IMR-90 (cell line): ENCODE data around the gene CREG2. TPM values are rescaled to one million over a fixed set of nuclear protein-coding genes. Genes with fewer than 3 reads are reported as not detected.

Source experiments
- ATAC-seq: fragments of 200-7000 bp; cut with Tn5 transposase; 2 replicates; pipeline ENCODE4 v1.9.1; 2020; ENCODE audit warnings: low read depth, mild to moderate bottlenecking, moderate library complexity
- BruUV-seq: library from RNA; stranded (reverse); fragments of 400-500 nt; replicated peaks from 2 replicates; lab custom pipeline; 2021; lab: Mats Ljungman, UMichigan
- CTCF ChIA-PET: fragments of 300-600 bp; formaldehyde crosslinking; extraction: SDS; loops from one replicate; lab custom pipeline; 2021; ENCODE audit warnings: antibody characterized with exemption; lab: Yijun Ruan, JAX
- POLR2A ChIA-PET: fragments of 300-600 bp; sonication (Branson Sonifier 250); formaldehyde crosslinking; loops from one replicate; lab custom pipeline; 2022; ENCODE audit warnings: antibody characterized with exemption; ENCODE audit not compliant: unreplicated experiment; lab: Charles Lee
- DNase-seq: peaks from one replicate; pipeline ENCODE4 v3.0.0; 2013
- H2AFZ ChIP-seq: replicated peaks from 2 replicates; pipeline ENCODE3; 2013; ENCODE audit warnings: low read length, mild to moderate bottlenecking; ENCODE audit not compliant: poor library complexity
- H2AK5ac ChIP-seq: 2 replicates; pipeline ENCODE4 v1.6.1; 2013; ENCODE audit warnings: low read depth, low read length, inconsistent platforms
- H2AK9ac ChIP-seq: replicated peaks from 2 replicates; pipeline ENCODE3; 2013; ENCODE audit warnings: mild to moderate bottlenecking, low read depth, low read length, moderate library complexity; ENCODE audit not compliant: poor library complexity
- H2BK120ac ChIP-seq: 2 replicates; pipeline ENCODE4 v1.6.1; 2013; ENCODE audit warnings: low read depth, low read length, inconsistent platforms
- H2BK15ac ChIP-seq: 3 replicates; pipeline ENCODE4 v1.6.1; 2013; ENCODE audit warnings: low read depth, low read length, inconsistent platforms
- H2BK20ac ChIP-seq: 2 replicates; pipeline ENCODE4 v1.6.1; 2013; ENCODE audit warnings: low read depth, mild to moderate bottlenecking, inconsistent platforms, low read length, moderate library complexity
- H2BK5ac ChIP-seq: 2 replicates; pipeline ENCODE4 v1.6.1; 2013; ENCODE audit warnings: mild to moderate bottlenecking, low read depth, low read length, inconsistent platforms; ENCODE audit not compliant: poor library complexity, severe bottlenecking
- H3K14ac ChIP-seq: replicated peaks from 2 replicates; pipeline ENCODE4 v1.6.1; 2013; ENCODE audit warnings: low read depth, low read length, inconsistent platforms
- H3K18ac ChIP-seq: 2 replicates; pipeline ENCODE4 v1.6.1; 2013; ENCODE audit warnings: low read depth, low read length, control low read depth
- H3K23ac ChIP-seq: 2 replicates; pipeline ENCODE4 v1.6.1; 2013; ENCODE audit warnings: low read depth, low read length, inconsistent platforms
- H3K27ac ChIP-seq: 2 replicates; pipeline ENCODE4 v1.5.1; 2013; ENCODE audit warnings: mild to moderate bottlenecking, control low read depth, low read length; ENCODE audit not compliant: insufficient read depth
- H3K27me3 ChIP-seq: 2 replicates; pipeline ENCODE4 v1.6.1; 2013; ENCODE audit warnings: low read length; ENCODE audit not compliant: control insufficient read depth, insufficient read depth
- H3K36me3 ChIP-seq: 2 replicates; pipeline ENCODE4 v1.6.1; 2013; ENCODE audit warnings: low read length, mixed read lengths; ENCODE audit not compliant: control insufficient read depth, insufficient read depth
- H3K4ac ChIP-seq: 2 replicates; pipeline ENCODE4 v1.6.1; 2013; ENCODE audit warnings: low read depth, low read length, inconsistent platforms
- H3K4me1 ChIP-seq: 2 replicates; pipeline ENCODE4 v1.6.1; 2013; ENCODE audit warnings: low read length, mixed read lengths; ENCODE audit not compliant: control insufficient read depth, insufficient read depth
- H3K4me2 ChIP-seq: 2 replicates; pipeline ENCODE4 v1.6.1; 2013; ENCODE audit warnings: low read depth, mild to moderate bottlenecking, control low read depth, low read length, moderate library complexity
- H3K4me3 ChIP-seq: 2 replicates; pipeline ENCODE4 v1.5.1; 2013; ENCODE audit warnings: low read depth, mild to moderate bottlenecking, control low read depth, low read length, moderate library complexity; ENCODE audit not compliant: insufficient read depth
- H3K56ac ChIP-seq: 2 replicates; pipeline ENCODE4 v1.6.1; 2013; ENCODE audit warnings: low read length, inconsistent platforms; ENCODE audit not compliant: insufficient read depth; ENCODE audit errors: extremely low read depth
- H3K79me1 ChIP-seq, 2 experiments: 2 replicates each; pipeline ENCODE4 v1.6.1; 2013; ENCODE audit warnings: low read length in 2 of 2, inconsistent platforms in 1 of 2, low read depth in 1 of 2
- H3K9ac ChIP-seq: 2 replicates; pipeline ENCODE4 v1.6.1; 2013; ENCODE audit warnings: low read depth, low read length, control low read depth
- H3K9me1 ChIP-seq: 2 replicates; pipeline ENCODE4 v1.6.1; 2013; ENCODE audit warnings: low read length, inconsistent platforms; ENCODE audit not compliant: insufficient read depth
- H3K9me3 ChIP-seq: 2 replicates; pipeline ENCODE4 v1.6.1; 2013; ENCODE audit warnings: low read length; ENCODE audit not compliant: control insufficient read depth, insufficient read depth
- H4K20me1 ChIP-seq: 2 replicates; pipeline ENCODE4 v1.6.1; 2013; ENCODE audit warnings: low read length, inconsistent platforms; ENCODE audit not compliant: insufficient read depth
- H4K5ac ChIP-seq: 2 replicates; pipeline ENCODE4 v1.6.1; 2013; ENCODE audit warnings: mild to moderate bottlenecking, low read depth, low read length, control low read depth
- H4K8ac ChIP-seq, 2 experiments: 2 replicates each; pipeline ENCODE4 v1.6.1; 2013; ENCODE audit warnings: low read depth in 2 of 2, low read length in 2 of 2, control low read depth in 1 of 2, inconsistent platforms in 1 of 2
- H4K91ac ChIP-seq: 2 replicates; pipeline ENCODE4 v1.6.1; 2013; ENCODE audit warnings: low read depth, low read length, inconsistent platforms; ENCODE audit not compliant: insufficient read depth
- BHLHE40 ChIP-seq: fragments of 150-350 bp; IDR thresholded peaks from 2 replicates; pipeline ENCODE4 v1.6.1; 2016; ENCODE audit warnings: mild to moderate bottlenecking, low read depth, low read length
- CEBPB ChIP-seq: IDR thresholded peaks from 2 replicates; pipeline ENCODE4 v1.6.1; 2012; ENCODE audit warnings: low read depth, low read length, improper control_type of control experiment
- CTCF ChIP-seq: conservative IDR thresholded peaks from 2 replicates; pipeline ENCODE4 v1.5.1; 2012; ENCODE audit warnings: mild to moderate bottlenecking, low read depth, low read length, improper control_type of control experiment
- FOS ChIP-seq: fragments of 150-350 bp; IDR thresholded peaks from 2 replicates; pipeline ENCODE4 v1.6.1; 2016; ENCODE audit warnings: low read depth, low read length
- MXI1 ChIP-seq: IDR thresholded peaks from 2 replicates; pipeline ENCODE4 v1.6.1; 2012; ENCODE audit warnings: low read depth, mild to moderate bottlenecking, low read length, moderate library complexity, borderline replicate concordance
- POLR2A ChIP-seq: IDR thresholded peaks from 2 replicates; pipeline ENCODE4 v1.6.1; 2012; ENCODE audit warnings: mild to moderate bottlenecking, low read depth, low read length
- WGBS, 2 experiments: methylation state at CpG; one replicate each; pipeline versions ENCODE4 v1.1.5 to v1.1.7; 2013; ENCODE audit warnings: missing lambda C conversion rate in 2 of 2; ENCODE audit not compliant: insufficient read length in 1 of 2; ENCODE audit errors: extremely low coverage in 2 of 2; 5-methylcytosine and 5-hydroxymethylcytosine counted together
- dilution Hi-C: fragments of 300-500 bp; cut with HindIII; formaldehyde crosslinking; loops from one replicate; pipeline ENCODE4 v1.14.3; 2018; ENCODE audit warnings: low sequenced_read_pairs; ENCODE audit not compliant: unreplicated experiment
- in situ Hi-C: fragments of 300-500 bp; cut with MboI; formaldehyde crosslinking; loops from 3 replicates; pipeline ENCODE4 v1.14.3; 2019; ENCODE audit warnings: low sequenced_read_pairs, inconsistent platforms, mixed read lengths
- intact Hi-C: fragments of 100-400 bp; cut with micrococcal nuclease; formaldehyde crosslinking; loops from 2 replicates; pipeline ENCODE4 v1.10.0; 2022
- polyA plus RNA-seq, 3 experiments: library from polyadenylated mRNA; depleted of rRNA; stranded (reverse); fragments of >200 nt; gene quantifications; 2 replicates each; pipeline ENCODE4 v1.2.3, GENCODE V29; 2012; ENCODE audit warnings: low replicate concordance in 1 of 3
- total RNA-seq: library from RNA; depleted of rRNA; stranded (reverse); fragments of >200 nt; gene quantifications from 2 replicates; pipeline ENCODE4 v1.2.3, GENCODE V29; 2012

CREG2 gene
- total and polyA plus RNA-seq, 2 of the 4 experiments (the other 2 are of a cell fraction): 0.17 TPM; not detected in 1

GRCh38 chr2:101308432-101309210 lies 78.7 kb downstream of the CREG2 start, which contains the start of gene RNF149:
TSS of gene RNF149 (minus strand) at chr2:101308701. CDS start at chr2:101308588, 113 bp downstream.
- Histone ChIP-seq H3K9ac (peak within 1 kb of the TSS; percentile 85), H2AK5ac (peak within 1 kb of the TSS; percentile 79), H3K27ac (peak within 1 kb of the TSS; percentile 78), H3K9me3 (no peaks in the 10 kb centered on the region), H2BK120ac (peak within 1 kb of the TSS; percentile 33), H3K9me1 (peaks cover 15% of the 10 kb centered on the region), H3K14ac (peak within 1 kb of the TSS; percentile 92), H3K23ac (peak within 1 kb of the TSS; percentile 97), H2AK9ac (peak within 1 kb of the TSS; percentile 97), H3K4me2 (peak within 1 kb of the TSS; percentile 99), H4K8ac (peak within 1 kb of the TSS; percentile 94 to 100), H4K20me1 (peaks cover 42% of the 10 kb centered on the region), H3K36me3 (no peaks in the 10 kb centered on the region), H3K27me3 (no peaks in the 10 kb centered on the region), H4K5ac (peak within 1 kb of the TSS; percentile 93), H3K4me1 (peaks cover 12% of the 10 kb centered on the region), H2AFZ (peak within 1 kb of the TSS; percentile 98), H4K91ac (peak within 1 kb of the TSS; percentile 89), H2BK5ac (peak within 1 kb of the TSS; percentile 78), H3K56ac (peak within 1 kb of the TSS; percentile 78; the same call in 1 of the 2 replicates), H2BK15ac (peak within 1 kb of the TSS; percentile 82; the same call in 1 of the 3 replicates), H3K4me3 (peak within 1 kb of the TSS; percentile 86), H3K4ac (peak within 1 kb of the TSS; percentile 80), H3K18ac (peak within 1 kb of the TSS; percentile 20), H2BK20ac (no peak within 1 kb of the TSS), H3K79me1 (peaks cover 14 to 47% of the 10 kb centered on the region in 2 experiments)
- DNase-seq: peak; percentile 86
- intact Hi-C loops: no loop called here
- 0 out of 2 replicates have a peak, but pooled peaks have one; percentile 9 for TF ChIP-seq BHLHE40
- TF ChIP-seq POLR2A: peak; percentile 62; the same call in 1 of the 2 replicates
- TF ChIP-seq CTCF: no peak
- peak; percentile 39; the same call in 1 of the 2 replicates for TF ChIP-seq MXI1
- TF ChIP-seq CEBPB: peak; percentile 96
- no peak for TF ChIP-seq FOS
- dilution Hi-C loops: no loop called here
- WGBS, 2 experiments: 1% methylated on average over 59 of the region's 76 CpGs; no CpG with 5 or more reads in 1 of the 2 experiments
- ATAC-seq: peak; percentile 94
- POLR2A ChIA-PET: no interaction called here
- TSS peak; percentile 54 for BruUV-seq
- in situ Hi-C loops: no loop called here
- CTCF ChIA-PET: interaction anchor here (0.5 to 0.6 kb wide), 4 partner anchors 32 to 329 kb away, joined by 3 to 4 read pairs (median 4); no protein-coding TSS in a partner anchor
